NAMALWA (cell line): ENCODE results near the gene ZNF180.
A peak's percentile ranks its signal among the peaks of the same experiment; 100 is the strongest.
"Not testable (repeated sequence)": the region's sequence is repeated elsewhere in the genome, so short reads cannot be mapped to it uniquely, and the experiment has no call there.

ENCODE experiments used
- DNase-seq: peaks from one replicate; pipeline ENCODE4 v3.0.0-alpha.2; 2015; ENCODE audit warnings: low spot score

Gene ZNF180

GRCh38 chr19:44498988-44499387 lies 1.3 kb downstream of the ZNF180 start:
- no peak for DNase-seq

GRCh38 chr19:44496711-44497110 lies 3.6 kb downstream of the ZNF180 start:
- DNase-seq = no peak

- peak; percentile 41 for DNase-seq
Observed at GRCh38 chr19:44476559-44477408, 23.5 kb downstream of the ZNF180 start.

- not testable (repeated sequence) for DNase-seq
Observed at GRCh38 chr19:44468730-44469129, 31.6 kb downstream of the ZNF180 start.

GRCh38 chr19:44462600-44463286 lies 37.6 kb downstream of the ZNF180 start:
- not testable (repeated sequence) for DNase-seq

GRCh38 chr19:44456016-44456415 lies 44.3 kb downstream of the ZNF180 start:
- DNase-seq = not testable (repeated sequence)

GRCh38 chr19:44455100-44455499 lies 45.2 kb downstream of the ZNF180 start:
- DNase-seq = no peak

GRCh38 chr19:44452367-44452766 lies 48.0 kb downstream of the ZNF180 start:
- no peak for DNase-seq

GRCh38 chr19:44451687-44452086 lies 48.6 kb downstream of the ZNF180 start:
- no peak for DNase-seq

- DNase-seq = no peak
Observed at GRCh38 chr19:44447916-44448674, 52.2 kb downstream of the ZNF180 start, which contains the start of gene ZNF229. ZNF229 (minus strand) TSS chr19:44448472; CDS start chr19:44442847, 5,625 bp downstream.

- DNase-seq = no peak
Observed at GRCh38 chr19:44438441-44438840, 61.9 kb downstream of the ZNF180 start.

GRCh38 chr19:44435441-44435840 lies 64.9 kb downstream of the ZNF180 start:
- DNase-seq = no peak

- DNase-seq = no peak
Observed at GRCh38 chr19:44430956-44431355, 69.4 kb downstream of the ZNF180 start.
